RWPE1 (cell line): ENCODE data around the gene GOPC.

Experiments used
- CTCF ChIA-PET: fragments of 350-600 bp; sonication (Branson Sonifier 250); formaldehyde crosslinking; extraction: SDS; loops from one replicate; lab custom pipeline; 2021; lab: Yijun Ruan, JAX
- POLR2A ChIA-PET: fragments of 400-600 bp; formaldehyde crosslinking; extraction: SDS; loops from one replicate; lab custom pipeline; 2020; ENCODE audit warnings: antibody characterized with exemption; ENCODE audit not compliant: low non-redundant PET; lab: Yijun Ruan, JAX
- DNase-seq: peaks from one replicate; pipeline ENCODE4 v3.0.0; 2012; ENCODE audit warnings: low spot score
- H3K27ac ChIP-seq: fragments of 450-650 bp; 2 replicates; pipeline ENCODE4 v1.5.1; 2017
- TF ChIP-seq, protein P1 (sequence below): fragments of 450-650 bp; conservative IDR thresholded peaks from 2 replicates; pipeline ENCODE4 v1.5.1; 2017; ENCODE audit warnings: low read depth, mild to moderate bottlenecking

Gene GOPC

DNA sequence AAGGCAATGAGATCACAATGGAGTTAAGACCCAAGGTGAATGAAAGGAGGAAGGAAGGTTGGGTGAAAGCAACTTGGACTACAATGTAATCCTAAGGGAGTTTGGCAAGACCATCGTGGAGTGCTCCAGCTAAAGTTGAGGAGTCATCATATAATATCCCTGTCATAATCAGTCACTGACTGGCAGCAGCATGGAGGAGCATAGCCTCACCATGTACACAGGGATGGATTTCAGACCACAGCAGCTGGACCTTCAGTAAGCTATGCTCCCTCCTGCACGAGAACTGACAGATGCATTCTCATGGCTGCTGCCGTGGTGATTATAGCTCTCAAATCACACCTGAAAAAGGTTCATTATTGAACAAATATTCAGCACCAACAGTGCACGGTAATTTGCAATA is 43.0 kb downstream of the GOPC start:
- DNase-seq: no peak
- POLR2A ChIA-PET: no interaction called here

DNA sequence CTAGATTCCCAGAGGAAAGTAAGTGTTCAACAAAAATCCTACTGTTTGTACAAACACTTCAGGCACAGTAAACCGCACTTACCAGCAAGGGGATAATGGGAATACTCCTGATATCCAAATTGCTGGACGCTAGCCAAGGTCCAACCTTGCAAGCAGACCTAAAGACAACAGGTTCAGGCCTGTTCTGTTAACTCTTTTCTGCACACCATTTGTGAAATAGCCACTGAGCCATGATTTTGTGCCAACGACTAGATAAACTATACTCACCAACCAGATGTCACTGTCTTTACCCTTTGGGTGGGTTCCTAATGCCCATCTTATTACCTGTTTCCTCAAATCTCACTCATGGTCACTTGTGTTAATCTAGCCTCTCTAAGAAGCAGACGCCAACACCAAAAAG is 43.5 kb downstream of the GOPC start:
- DNase-seq: no peak
- no peak overlapping the region for H3K27ac ChIP-seq
- ChIA-PET CTCF (interaction anchor here (2.5 kb wide), 1 partner anchor 109 kb away, joined by 11 read pairs; no protein-coding TSS in a partner anchor), POLR2A (no interaction called here)
- TF ChIP-seq, protein P1, sequence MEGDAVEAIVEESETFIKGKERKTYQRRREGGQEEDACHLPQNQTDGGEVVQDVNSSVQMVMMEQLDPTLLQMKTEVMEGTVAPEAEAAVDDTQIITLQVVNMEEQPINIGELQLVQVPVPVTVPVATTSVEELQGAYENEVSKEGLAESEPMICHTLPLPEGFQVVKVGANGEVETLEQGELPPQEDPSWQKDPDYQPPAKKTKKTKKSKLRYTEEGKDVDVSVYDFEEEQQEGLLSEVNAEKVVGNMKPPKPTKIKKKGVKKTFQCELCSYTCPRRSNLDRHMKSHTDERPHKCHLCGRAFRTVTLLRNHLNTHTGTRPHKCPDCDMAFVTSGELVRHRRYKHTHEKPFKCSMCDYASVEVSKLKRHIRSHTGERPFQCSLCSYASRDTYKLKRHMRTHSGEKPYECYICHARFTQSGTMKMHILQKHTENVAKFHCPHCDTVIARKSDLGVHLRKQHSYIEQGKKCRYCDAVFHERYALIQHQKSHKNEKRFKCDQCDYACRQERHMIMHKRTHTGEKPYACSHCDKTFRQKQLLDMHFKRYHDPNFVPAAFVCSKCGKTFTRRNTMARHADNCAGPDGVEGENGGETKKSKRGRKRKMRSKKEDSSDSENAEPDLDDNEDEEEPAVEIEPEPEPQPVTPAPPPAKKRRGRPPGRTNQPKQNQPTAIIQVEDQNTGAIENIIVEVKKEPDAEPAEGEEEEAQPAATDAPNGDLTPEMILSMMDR: no peak

More for the DNA sequence above, 43.0 kb downstream of the GOPC start:
- TF ChIP-seq, protein P1: no peak
- CTCF ChIA-PET: interaction anchor here (2.5 kb wide), 1 partner anchor 109 kb away, joined by 11 read pairs; no protein-coding TSS in a partner anchor
- no peak overlapping the region for H3K27ac ChIP-seq

DNA sequence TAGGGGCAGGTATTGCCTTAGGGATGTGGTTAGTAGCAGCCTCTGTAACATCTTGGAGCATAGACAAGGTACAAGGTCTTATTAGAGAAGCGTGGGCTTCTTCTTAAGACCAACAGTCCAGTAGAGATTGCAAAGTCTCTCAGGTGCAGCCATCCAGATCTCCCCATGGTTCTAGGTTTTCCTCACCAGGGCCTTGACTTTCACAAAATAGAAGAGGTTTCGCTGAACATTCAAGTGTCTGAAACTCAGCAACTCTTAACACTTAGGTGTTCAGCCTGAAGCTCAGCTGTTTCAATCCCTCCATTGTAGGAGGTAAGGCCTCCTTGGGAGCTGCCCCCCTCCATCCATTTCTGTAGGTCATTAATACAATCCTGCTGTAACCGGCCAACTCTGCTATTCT is 44.4 kb downstream of the GOPC start:
- ChIA-PET CTCF (interaction anchor here (0.6 to 2.5 kb wide), 2 partner anchors 108 to 589 kb away, joined by 3 to 11 read pairs; no protein-coding TSS in a partner anchor), POLR2A (no interaction called here)
- no peak for DNase-seq
- TF ChIP-seq, protein P1: no peak
- no peak overlapping the region for H3K27ac ChIP-seq

DNA sequence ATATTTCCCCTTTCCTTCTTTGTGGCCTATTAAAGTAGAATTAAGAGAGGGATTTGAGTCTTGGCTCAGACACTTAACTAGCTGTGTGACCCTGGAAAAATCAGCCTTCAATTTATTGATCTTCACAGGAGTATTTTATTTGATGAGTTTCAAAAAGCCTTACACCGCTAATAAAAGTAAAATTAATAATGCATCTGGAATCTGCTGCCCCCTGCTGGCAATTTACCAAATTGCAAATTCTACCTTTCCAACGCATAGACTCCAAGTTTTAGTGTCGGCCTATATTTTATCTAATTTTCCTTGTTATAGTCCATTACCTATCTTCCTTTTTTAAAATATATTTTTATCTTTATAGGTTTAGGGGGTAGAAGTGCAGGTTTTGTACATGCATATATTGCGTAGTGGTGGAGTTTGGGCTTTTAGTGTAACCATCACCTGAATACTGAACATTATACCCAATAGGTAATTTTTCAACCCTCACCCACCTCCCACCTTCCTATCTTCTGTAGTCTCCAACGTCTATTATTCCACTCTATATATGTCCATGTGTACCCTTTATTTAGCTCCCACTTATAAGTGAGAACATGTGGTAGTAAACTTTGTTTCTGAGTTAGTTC is 46.3 kb downstream of the GOPC start:
- TF ChIP-seq, protein P1: peak; percentile 85
- no peak overlapping the region for H3K27ac ChIP-seq
- ChIA-PET CTCF (interaction anchor here (0.5 to 1.4 kb wide), 9 partner anchors 10 to 164 kb away, joined by 3 to 10 read pairs (median 4); no protein-coding TSS in a partner anchor), POLR2A (no interaction called here)
- no peak for DNase-seq

DNA sequence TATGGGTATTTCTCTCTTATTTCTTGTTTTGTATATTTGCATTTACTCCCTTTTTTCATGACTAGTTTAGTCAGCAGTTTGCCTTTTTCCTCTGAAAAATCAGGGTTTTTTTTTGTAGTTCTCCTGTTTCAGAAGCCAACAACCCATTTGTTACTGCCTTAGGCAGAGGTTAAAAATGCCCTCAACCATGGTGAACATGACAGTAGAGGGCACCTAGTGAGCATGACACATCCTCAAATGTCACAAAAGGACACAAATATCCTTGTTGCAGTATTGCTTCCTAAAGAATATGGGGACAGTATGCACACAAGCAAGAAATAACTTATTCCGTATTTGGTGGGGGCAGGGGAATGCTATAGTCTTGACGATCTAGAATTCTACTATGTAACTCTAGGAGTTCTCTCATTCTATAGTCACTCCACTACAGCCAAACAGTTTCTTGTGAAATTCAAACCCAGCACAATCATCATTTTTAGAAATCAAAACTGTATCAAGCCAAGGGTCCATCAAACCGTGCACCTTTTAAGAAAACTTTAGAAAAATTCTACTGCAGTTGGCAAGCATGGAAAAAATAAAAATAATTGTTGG is 47.0 kb downstream of the GOPC start:
- CTCF ChIA-PET: interaction anchor here (0.6 to 1.4 kb wide), 7 partner anchors 9 to 163 kb away, joined by 3 to 10 read pairs (median 4); no protein-coding TSS in a partner anchor
- TF ChIP-seq, protein P1: no peak
- H3K27ac ChIP-seq: no peak overlapping the region
- POLR2A ChIA-PET: no interaction called here
- no peak for DNase-seq

DNA sequence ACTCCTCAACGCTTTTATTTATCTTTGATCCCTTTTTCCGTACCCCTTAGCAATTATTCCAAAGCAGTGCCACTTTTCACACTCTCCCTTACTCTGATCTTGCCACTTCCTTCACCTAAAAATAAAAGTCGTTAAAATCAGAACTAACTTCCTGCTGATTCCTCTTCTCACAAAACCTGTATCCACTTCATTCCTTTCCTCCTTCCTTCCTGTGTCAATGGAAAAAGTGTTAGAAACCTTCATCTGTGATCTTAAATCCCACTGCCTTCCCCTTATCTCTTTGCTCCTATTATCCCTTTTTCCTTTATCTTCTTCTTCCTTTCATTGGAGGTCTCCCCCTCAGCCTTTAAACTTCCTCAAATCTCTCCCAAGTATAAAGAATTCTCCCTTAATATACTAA is 49.2 kb downstream of the GOPC start:
- TF ChIP-seq, protein P1: no peak
- ChIA-PET CTCF (no interaction called here), POLR2A (no interaction called here)
- DNase-seq: no peak
- no peak overlapping the region for H3K27ac ChIP-seq
